NCI-H345 treated with DMSO at 0.1 percent for 48 hours (cell line): Measurements from ENCODE around the gene PRDM16.

Experiments used
- DNase-seq: peaks from one replicate; lab custom pipeline; 2025; ENCODE audit not compliant: unreplicated experiment; lab: John Stamatoyannopoulos, UW

Gene PRDM16

GRCh38 chr1:3197781-3198316 is 128.8 kb downstream of the PRDM16 start:
- DNase-seq, result no peak

GRCh38 chr1:3198371-3199271 is 129.6 kb downstream of the PRDM16 start:
- DNase-seq, result no peak

GRCh38 chr1:3204725-3205124 is 135.7 kb downstream of the PRDM16 start:
- no peak for DNase-seq

GRCh38 chr1:3205815-3206214 is 136.8 kb downstream of the PRDM16 start:
- no peak for DNase-seq

- DNase-seq, result no peak
These were observed 137.7 kb downstream of the PRDM16 start for GRCh38 chr1:3206696-3207095.

GRCh38 chr1:3207217-3207848 is 138.3 kb downstream of the PRDM16 start:
- DNase-seq, result no peak

- DNase-seq, result no peak
These were observed 139.8 kb downstream of the PRDM16 start for GRCh38 chr1:3208819-3209200.

GRCh38 chr1:3209201-3209600 is 140.2 kb downstream of the PRDM16 start:
- DNase-seq, result no peak

- no peak for DNase-seq
These were observed 142.8 kb downstream of the PRDM16 start for GRCh38 chr1:3211582-3212375.

- no peak for DNase-seq
These were observed 143.7 kb downstream of the PRDM16 start for GRCh38 chr1:3212453-3213355.

GRCh38 chr1:3213730-3214129 is 144.7 kb downstream of the PRDM16 start:
- DNase-seq, result no peak

GRCh38 chr1:3215198-3216014 is 146.4 kb downstream of the PRDM16 start:
- no peak for DNase-seq

- no peak for DNase-seq
These were observed 147.0 kb downstream of the PRDM16 start for GRCh38 chr1:3216015-3216391.

- no peak for DNase-seq
These were observed 148.2 kb downstream of the PRDM16 start for GRCh38 chr1:3217181-3217641.

GRCh38 chr1:3217979-3218679 is 149.1 kb downstream of the PRDM16 start:
- DNase-seq, result no peak

GRCh38 chr1:3219005-3219790 is 150.2 kb downstream of the PRDM16 start:
- no peak for DNase-seq

- no peak for DNase-seq
These were observed 150.9 kb downstream of the PRDM16 start for GRCh38 chr1:3219791-3220467.
